Inflammatory macrophage (primary cell): ENCODE data around the gene CSMD2.
"Not testable (repeated sequence)": the region's sequence is repeated elsewhere in the genome, so short reads cannot be mapped to it uniquely, and the experiment has no call there.

Experiments used
- DNase-seq, 2 donors: peaks; one replicate each; pipeline ENCODE4 v3.0.0-alpha.2; 2020 to 2022

The CSMD2 gene

DNA sequence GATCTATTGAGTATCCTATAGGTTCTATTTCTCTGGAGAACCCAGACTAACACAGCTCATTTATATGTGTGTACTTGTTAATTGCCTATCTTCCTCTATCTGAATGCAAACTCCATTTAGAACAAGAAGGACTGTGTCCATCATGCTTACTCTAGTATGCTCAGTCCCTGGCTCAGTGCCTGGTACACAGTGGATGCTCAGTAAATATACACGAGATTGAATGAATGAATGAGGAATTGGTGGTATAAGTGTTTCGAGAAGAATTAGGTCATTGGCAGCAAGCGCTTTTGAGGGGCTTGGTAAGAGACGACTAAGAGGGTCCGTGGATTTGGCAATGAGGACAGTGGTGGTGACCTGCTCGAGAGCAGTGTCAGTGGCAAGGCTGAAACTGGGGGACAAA is 112.5 kb downstream of the CSMD2 start:
- DNase-seq = no peak

DNA sequence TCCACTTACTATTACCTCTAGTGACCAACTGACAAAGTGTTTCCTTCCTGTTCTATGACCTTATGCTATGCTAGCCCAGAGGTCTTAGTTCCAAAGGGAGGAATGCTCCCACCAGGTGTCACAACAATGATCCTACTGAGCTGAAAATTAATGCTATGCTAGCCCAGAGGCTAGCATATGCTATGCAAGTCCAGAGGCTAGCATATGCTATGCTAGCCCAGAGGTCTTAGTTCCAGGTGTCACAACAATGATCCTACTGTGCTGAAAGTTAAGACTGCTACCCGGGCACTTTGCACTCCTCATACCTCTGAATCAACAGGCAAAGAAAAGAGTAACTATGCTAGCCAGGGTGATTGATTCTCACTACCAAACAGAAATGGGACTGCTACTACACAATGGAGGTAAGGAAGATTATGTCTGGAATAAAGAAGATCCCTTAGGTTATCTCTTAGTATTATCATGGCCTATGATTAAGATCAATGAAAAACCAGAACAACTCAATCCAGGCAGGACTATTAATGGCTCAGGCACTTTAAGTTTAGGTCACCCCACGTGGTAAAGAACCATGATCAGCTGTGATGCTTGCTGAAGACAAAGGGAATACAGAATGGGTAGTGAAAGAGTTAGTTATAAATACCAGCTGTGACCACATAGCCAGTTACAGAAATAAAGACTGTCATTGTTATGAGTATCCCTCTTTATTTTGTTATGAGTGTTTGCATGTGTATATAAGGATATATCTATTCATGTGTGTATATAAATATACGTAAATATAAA is 114.1 kb downstream of the CSMD2 start:
- no peak for DNase-seq

DNA sequence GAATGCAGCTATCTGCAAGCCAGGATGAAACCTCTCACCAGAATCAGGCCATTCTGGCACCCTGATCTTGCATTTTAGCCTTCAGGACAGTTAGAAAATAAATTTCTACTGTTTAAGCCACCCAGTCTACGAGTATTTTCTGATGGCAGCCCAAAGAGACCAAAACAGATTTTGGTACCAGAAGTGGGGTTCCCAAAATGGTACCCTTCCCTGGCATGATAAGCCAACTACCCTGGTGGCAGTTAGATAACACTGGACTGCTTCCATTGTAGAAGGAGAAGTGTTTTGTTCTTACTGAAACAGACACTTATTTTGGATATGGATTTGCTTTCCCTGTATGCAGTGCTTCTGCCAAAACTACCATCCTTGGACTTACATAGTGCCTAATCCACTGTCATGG is 115.0 kb downstream of the CSMD2 start:
- DNase-seq = no peak

DNA sequence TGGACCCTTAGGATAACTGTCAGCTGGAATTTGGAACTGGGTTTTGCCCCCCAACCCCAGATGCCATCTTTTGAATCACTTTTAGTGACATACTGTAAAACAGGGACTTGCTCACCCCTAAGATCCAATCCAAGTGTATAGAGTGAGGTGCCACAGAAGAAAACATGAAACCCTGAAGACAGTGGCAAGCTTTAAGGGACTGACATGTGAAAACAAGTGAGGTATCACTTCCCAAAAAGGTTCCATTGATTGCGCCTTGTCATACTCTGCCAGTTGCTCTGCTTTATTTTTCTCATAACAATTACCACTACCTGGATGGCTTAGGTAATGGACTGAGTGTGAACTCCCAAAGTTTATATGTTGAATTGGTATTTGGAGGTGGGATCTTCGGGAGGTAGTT is 115.6 kb downstream of the CSMD2 start:
- DNase-seq = no peak

DNA sequence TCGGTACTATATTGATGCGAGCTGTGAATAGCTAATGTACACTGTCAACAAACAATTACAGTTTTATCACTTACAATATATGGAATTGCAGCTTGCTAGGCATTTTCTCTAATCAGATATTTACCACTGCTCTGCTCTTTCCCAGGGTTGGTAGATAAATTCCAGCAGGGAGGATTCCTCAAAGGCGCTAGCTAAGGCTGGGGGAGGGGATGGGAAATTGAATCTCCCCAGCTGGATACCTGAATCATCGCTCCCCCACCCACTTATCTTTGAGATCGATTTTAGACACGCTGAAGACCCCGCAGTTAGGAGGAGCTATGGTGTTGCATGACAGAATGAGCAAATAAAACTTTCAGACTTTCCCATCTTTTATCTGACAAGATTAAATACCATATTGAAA is 127.2 kb downstream of the CSMD2 start:
- no peak for DNase-seq

DNA sequence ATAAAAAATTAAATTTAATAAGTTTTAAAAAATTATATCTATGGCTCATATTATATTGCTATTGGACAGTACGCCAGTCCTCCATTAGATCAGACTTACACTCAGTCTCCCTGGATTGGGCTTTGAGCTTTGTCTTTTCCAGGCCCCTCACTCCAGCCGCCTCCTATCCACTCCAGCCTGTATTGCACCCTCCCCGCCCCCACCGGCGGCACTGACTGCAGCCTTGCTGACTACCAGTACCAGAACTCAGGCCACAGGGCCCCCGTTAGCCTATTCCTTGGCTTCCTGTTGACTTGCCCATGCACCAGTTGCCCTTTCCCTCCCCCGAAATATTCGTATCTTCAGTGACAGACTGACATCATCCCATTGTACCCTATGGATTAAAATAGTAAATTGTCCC is 127.9 kb downstream of the CSMD2 start:
- no peak for DNase-seq

DNA sequence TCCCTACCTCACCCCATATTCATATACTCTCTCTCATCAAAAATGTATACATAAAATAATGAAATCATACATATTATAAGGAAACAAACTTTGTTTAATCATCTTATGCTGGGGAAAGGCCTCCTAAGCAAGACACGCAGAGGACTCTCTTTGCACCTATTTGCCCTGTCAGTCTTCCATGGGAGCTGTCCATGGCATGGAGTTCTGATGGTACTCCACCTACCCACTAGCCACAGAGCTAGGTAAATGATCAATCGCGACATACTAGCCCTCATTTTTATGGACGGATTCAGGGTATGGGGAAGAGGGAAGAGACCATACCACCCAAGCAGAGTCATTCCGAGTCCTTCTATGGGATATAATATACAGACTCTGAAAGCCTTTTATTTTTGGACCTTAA is 131.0 kb downstream of the CSMD2 start:
- DNase-seq = no peak

DNA sequence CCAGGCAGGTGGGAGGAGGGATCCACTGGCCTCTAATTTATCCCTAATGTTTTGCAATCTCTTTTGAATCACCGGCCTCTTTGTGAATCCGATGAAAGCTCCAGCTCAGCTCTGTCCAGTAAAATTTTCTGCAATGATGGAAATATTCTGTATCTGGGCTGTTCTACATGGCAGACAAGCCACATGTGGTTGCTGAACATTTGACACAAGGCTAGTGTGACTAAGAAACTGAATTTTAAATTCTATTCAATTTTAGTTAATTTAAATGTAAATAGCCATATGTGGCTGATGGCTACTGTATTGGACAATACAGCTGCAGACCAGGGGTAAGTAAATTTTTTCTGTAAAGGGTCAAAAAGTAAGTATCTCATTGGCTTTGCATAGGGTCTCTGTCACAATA is 135.1 kb downstream of the CSMD2 start:
- no peak for DNase-seq

DNA sequence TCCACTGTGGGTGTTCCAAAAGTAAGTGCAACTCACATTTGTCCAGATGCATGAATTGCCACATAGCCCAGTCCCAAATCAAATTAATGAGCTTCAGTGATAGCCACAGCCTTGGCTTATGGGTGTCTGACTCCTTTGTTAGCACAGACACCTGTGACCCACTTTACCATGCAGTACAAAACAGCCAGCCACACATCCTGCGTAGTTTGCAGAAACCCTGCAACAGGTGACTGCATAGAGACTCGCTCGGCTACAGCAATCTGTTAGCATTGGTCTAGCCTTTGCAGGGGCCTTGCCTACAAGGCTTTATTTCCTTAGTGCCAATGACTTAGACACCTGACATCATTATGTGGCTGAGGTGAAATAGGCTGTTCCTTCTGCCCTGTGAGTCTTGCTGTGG is 135.5 kb downstream of the CSMD2 start:
- no peak for DNase-seq

DNA sequence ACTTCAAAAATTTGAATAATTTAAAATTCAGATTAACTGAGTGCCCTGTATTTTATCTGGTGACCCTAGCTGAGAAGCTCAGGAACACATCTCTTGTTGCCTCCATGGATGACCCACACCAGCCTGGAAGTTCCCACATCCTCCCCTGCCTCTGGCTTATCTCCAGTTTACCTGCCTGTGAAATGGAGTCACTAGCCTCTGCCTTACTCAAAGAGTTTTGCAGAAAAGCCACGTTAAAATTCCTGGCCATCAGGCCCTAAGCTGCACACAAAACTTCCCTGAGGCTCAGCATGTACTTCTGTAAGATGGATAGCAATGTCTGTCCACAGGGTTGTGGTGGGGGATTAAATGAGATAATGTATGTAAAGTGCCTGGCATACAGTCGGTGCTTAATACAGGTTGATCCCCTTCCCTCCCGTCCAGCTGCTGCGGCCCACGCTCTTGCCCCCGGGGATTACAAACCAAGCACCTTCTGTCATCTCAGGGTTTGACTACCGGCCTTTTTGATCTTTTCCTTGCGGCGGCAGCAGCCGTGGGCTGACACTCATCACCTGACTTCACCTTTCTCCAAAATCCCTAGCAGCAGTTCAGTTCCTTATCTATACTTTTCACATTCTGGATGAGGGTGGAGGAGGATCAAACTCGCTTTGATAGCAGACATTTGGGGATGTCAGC is 136.5 kb downstream of the CSMD2 start:
- no peak for DNase-seq

DNA sequence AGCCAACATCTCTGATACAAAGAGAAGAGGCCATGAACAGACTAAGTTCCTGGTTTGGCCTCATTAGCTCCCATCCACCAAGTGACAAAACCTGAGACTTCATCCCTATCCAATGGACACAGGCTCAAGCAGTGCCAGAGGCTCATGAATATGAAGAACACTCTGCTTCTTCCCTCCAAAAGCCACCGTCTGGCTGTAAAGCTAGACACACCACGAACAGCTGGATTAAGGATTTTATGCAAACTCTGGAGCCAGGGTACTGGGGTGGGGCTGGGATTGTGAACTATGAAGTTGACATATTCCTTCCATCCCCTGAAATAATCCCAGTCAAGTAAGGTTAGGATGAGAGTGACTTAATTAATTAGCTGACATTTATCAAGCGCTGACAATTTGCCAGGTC is 139.4 kb downstream of the CSMD2 start:
- DNase-seq = no peak

DNA sequence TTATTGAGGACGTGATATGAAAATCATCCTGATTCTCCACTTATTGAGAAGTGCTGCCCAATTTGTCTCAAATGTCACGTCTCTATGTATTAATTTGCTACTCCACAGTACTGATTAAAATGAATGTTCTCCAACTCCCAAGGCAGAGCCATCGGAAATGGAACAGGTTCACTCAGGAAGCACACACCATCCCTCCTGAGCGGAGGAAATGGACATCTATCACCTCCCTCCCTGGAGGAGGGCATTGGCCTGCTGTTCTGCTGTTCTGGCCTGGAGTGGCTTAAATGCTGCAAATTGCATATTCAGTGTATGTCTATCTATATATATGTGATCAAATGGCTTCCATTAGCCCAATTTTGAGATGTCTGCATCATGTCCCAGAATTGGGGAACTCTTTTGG is 140.5 kb downstream of the CSMD2 start:
- no peak for DNase-seq

DNA sequence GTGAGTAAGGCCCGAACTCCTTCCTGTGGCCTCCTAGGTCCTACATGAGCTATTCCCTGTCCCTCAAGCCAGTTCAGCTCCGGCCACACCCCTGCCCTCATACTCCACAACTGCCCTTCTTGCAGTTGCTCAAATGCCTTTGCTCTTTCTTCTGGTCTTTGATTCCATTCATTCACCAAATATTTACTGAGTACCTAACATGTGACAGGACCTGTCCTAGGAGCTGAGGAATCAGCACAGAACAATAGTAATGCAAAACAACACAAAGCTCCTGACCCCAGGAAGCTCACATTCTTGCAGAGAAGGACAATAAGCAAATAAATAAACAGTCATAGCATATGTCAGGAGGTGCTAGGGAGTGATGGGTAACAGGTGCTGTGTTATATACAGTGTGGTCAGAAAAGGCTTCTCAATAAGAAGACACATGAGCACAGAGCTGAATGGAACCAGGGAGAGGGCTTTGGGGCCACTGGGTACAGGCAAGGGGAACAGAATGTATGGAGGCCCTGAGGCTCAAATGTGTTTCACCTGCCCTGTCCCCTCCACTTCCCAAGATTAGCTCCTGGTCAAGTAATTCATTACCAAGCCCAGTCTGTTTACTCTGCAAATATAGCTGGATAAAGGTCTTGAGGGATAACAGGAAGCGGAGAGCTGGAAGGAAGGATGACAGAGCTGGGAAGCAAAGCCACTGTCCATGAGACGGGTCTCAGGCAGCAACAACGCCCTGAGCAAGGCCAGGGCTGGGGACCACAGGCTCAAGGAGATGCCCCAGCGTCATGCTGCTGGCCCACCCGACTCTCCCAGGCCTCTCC is 145.1 kb downstream of the CSMD2 start:
- no peak for DNase-seq

DNA sequence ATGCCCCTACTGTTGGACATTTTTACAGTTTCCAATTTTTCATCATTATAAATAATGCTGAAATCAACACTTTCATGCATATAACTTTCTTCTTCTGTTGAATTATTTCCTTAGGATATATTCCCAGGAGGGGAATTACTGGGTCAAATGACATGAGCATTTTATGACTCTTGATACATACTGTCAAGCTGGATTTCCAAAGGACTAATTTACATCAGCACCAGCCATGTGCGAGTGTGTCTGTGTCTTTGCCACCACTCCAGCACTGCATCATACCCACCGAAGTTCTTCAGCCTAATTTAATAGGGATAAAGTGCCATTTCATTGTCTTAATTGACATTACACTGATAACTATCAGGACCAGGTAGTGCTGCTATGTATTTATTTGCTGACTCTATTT is 146.7 kb downstream of the CSMD2 start:
- no peak for DNase-seq

DNA sequence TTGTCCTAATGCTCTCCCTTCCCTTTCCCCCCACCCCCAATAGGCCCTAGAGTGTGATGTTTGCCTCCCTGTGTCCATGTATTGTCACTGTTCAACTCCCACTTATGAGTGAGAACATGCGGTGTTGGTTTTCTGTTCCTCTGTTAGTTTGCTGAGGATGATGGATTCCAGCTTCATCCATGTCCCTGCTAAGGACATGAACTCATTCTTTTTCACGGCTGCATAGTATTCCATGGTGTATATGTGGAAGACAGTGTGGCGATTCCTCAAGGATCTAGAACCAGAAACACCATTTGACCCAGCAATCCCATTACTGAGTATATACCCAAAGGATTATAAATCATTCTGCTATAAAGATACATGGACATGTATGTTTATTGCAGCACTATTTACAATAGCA is 148.7 kb downstream of the CSMD2 start:
- not testable (repeated sequence) for DNase-seq

DNA sequence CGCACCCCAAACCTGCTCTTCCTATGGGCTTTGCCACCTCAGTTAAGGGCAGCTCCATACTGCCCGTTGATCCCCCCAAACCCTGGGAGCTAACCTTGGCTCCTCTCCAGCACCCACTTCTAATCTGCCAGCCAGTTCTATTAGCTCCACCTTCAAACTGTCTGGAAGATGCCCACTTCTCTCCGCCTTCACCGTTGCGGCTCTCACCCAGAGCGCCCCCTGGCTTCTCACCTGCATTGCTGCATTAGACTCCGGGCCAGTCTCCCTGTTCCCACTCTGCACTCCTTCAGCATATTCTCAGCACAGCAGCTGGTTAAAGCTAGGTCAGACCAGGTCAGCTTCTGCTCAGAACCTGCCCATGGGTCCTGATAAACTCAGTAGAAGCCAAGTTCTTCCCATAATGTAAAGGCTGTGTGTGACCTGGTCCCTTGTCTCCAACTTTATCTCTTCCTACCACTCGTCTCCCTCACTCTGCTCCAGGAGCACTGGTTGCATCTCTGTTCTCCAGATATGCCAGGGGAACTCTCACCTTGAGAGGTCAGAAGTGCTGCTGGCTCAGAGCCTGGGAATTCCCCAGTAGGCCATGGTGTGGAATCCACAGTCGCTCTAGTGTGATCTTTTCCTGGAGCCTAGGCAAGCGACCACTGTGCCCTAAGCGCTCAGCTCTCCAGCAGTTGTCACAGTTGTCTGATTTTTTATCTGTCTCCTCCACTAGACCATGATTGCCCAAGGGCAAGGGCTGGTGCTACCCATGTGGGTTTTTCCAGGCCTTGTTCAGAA is 150.9 kb downstream of the CSMD2 start:
- peak in 1 of 2 donors; percentile 6 for DNase-seq

DNA sequence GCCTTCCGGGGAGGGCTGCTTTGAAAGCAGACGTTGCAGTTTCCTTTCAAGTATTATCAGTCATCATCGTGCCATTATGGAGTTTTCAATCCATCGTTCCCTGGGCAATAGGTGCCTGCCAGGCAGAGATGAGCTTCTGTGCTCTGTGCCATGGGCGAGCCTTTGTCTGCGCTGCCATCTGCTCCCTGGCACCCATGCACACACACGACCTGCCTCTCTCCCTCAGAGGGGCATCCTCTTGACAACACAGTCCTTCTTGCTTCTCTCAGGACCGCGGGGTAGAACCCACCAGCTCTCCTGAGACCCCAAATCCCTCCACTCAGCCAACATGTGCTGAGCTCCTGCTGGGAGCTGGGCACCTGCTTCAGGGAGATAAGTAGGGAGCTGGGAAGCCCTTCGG is 151.9 kb downstream of the CSMD2 start:
- DNase-seq = no peak

DNA sequence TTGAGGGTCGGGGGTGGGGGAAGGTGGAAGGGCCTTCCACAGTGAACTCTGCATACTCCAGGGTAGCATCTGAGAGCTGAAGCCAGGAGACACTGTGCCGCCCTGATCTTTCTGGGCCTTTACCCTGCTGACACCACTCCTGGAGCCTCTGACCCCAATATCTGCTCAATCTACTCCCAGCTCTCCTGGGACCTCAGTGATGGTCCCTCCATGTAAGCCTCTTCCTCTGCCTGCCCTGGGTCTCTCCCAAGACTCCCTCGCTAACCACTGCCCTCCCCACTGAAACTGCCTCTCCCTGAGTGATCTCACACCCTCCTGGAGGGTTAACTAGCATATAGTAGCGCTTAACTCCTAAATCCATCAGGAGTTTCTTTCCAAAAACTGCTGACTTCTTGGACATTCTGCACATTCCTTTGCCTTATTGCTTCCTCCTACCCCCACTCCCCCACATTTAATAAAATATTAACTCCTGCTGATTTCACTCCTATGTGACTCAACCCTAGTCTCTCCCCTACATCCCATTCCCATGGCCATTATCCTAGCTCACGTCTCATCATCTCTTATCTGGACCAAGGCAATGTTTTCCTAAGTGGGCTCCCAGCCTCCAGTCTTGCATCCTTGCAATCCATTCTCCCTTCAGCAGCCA is 155.6 kb downstream of the CSMD2 start:
- DNase-seq = no peak

DNA sequence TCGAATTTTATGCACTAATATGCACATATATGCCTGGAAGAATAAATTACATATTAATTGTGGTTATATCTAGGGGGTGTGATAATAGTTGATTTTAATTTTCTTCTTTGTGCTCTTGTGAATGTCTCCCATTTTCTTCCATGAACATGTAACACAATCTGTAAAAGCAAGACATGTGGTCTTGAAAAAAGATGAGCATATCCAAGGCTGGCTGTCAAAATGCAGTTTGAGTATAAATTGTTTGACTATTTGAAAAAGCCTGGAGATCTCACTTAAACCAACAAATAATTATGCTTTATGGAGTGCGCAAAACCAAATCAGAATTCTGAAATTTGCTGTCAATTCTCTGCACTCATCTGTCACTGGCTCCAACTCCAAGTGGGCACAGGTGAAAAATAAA is 157.3 kb downstream of the CSMD2 start:
- no peak for DNase-seq

DNA sequence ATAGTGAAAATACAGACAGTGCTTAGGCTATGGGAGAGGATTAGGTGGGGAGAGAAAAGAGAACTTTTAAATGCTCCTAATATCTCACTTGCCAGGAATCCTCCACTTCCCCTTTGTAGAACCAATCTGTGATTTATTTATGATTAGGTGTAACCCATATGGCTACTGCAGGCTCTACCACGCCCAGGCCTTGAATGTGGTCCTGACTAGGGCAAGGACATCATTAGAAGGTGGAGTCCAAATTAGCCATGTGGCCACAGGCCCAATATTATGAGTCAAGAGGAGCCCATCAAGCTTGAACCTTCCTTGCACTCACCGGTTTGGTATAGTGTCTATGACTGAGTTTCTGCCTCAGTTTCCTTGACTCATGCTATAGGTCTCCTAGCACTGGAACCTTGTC is 159.7 kb downstream of the CSMD2 start:
- no peak for DNase-seq

DNA sequence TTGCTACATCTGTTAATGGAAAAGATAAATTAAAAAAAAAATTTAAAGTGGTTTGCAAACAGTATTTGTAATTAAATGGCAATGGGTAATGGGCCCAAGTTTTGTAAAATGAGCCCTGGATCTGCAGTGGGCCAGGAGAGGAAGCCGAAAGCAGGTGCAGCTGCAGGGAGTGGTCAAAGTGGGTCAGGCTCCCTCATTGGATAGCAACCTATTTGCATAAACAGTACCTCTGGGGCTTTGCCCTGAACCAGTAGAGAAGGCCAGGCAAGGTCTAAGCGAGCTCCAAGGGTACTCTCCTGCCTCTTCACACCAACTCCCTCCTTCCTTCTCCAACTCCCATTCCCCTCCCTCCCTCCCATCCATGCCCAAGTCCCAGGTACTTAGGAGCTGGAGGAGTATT is 162.2 kb downstream of the CSMD2 start:
- DNase-seq = no peak
